Hepatocyte (in vitro differentiated cells): ENCODE data around the gene PPP2R3A.

Experiments used
- EZH2 ChIP-seq: fragments of 200-600 bp; sonication (generic); IDR thresholded peaks from 2 replicates; pipeline ENCODE4 v1.6.1; 2016; ENCODE audit warnings: antibody characterized with exemption, mild to moderate bottlenecking, borderline replicate concordance
- TF ChIP-seq, protein P1 (sequence below): fragments of 200-600 bp; sonication (generic); IDR thresholded peaks from 2 replicates; pipeline ENCODE4 v1.5.1; 2016; ENCODE audit warnings: antibody characterized with exemption, mild to moderate bottlenecking; ENCODE audit not compliant: poor library complexity

DNA sequence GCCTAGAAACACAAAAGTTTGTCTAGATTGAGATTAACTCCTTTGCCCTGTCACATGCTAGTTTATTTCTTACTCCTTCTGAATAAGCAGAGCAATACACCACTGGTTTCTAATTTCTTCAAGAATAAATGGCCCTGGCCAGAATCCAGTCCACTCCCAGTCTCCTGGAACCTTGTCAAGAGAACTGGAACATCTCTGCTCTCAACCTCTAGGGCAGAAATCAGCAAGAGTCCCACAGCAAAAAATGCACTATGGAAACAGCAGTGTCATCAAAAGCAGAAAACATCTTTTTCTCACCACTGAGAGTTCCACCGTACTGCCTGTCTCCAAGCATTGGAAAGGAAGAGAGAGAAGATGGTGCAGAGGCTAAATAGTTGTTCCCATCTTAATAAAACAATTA is 35.9 kb upstream of the PPP2R3A start:
- TF ChIP-seq, protein P1, sequence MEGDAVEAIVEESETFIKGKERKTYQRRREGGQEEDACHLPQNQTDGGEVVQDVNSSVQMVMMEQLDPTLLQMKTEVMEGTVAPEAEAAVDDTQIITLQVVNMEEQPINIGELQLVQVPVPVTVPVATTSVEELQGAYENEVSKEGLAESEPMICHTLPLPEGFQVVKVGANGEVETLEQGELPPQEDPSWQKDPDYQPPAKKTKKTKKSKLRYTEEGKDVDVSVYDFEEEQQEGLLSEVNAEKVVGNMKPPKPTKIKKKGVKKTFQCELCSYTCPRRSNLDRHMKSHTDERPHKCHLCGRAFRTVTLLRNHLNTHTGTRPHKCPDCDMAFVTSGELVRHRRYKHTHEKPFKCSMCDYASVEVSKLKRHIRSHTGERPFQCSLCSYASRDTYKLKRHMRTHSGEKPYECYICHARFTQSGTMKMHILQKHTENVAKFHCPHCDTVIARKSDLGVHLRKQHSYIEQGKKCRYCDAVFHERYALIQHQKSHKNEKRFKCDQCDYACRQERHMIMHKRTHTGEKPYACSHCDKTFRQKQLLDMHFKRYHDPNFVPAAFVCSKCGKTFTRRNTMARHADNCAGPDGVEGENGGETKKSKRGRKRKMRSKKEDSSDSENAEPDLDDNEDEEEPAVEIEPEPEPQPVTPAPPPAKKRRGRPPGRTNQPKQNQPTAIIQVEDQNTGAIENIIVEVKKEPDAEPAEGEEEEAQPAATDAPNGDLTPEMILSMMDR = no peak
- no peak for TF ChIP-seq EZH2
